A549 (cell line): Measurements from ENCODE around the gene MARCKSL1. TPM values are rescaled to one million over a fixed set of nuclear protein-coding genes. Genes with fewer than 3 reads are reported as not detected.
"Not testable (repeated sequence)": the region's sequence is repeated elsewhere in the genome, so short reads cannot be mapped to it uniquely, and the experiment has no call there.

Experiments
- ATAC-seq, 2 experiments: fragments of 200-7000 bp in 1 of 2; fragments of >200 bp in 1 of 2; cut with Nextera tagmentation in 1 of 2; cut with Tn5 transposase in 1 of 2; 3 replicates each; pipeline versions ENCODE4 v1.8.0 to v1.9.1; 2018 to 2020; ENCODE audit warnings: mild to moderate bottlenecking in 1 of 2, moderate library complexity in 1 of 2
- CTCF ChIA-PET: fragments of 300-600 bp; sonication (Branson Sonifier 250); formaldehyde crosslinking; extraction: SDS; loops from one replicate; lab custom pipeline; 2021; ENCODE audit warnings: antibody characterized with exemption, inconsistent platforms; lab: Yijun Ruan, JAX
- POLR2A ChIA-PET: fragments of 350-600 bp; formaldehyde crosslinking; extraction: SDS; loops from one replicate; lab custom pipeline; 2021; ENCODE audit warnings: antibody characterized with exemption, inconsistent platforms; lab: Yijun Ruan, JAX
- DNase-seq, 2 experiments: peaks; one replicate each; pipeline versions ENCODE4 v3.0.0 to v3.0.0-alpha.2; 2011 to 2016; ENCODE audit warnings: low read depth in 1 of 2, low spot score in 1 of 2
- FAIRE-seq: peaks from 2 replicates; lab custom pipeline; 2011; peaks lifted over from hg19 to GRCh38; lab: Jason Lieb, UNC
- H3K27ac ChIP-seq, 2 experiments: fragments of >200 bp; sonication (Bioruptor Twin); formaldehyde crosslinking; 3 replicates each; pipeline ENCODE4 v1.5.1; 2016 to 2017
- H3K4me1 ChIP-seq: fragments of >200 bp; sonication (Bioruptor Twin); formaldehyde crosslinking; 3 replicates; pipeline ENCODE4 v1.6.1; 2016
- H3K4me2 ChIP-seq: fragments of >200 bp; sonication (Bioruptor Twin); formaldehyde crosslinking; 3 replicates; pipeline ENCODE4 v1.6.1; 2016
- H3K4me3 ChIP-seq: fragments of >200 bp; sonication (Bioruptor Twin); formaldehyde crosslinking; 3 replicates; pipeline ENCODE4 v1.5.1; 2016
- H3K9me3 ChIP-seq: fragments of >200 bp; sonication (Bioruptor Twin); formaldehyde crosslinking; 3 replicates; pipeline ENCODE4 v1.6.1; 2016
- CHD2 ChIP-seq: fragments of 150-350 bp; IDR thresholded peaks from 2 replicates; pipeline ENCODE4 v1.6.1; 2014; ENCODE audit warnings: low read length; ENCODE audit not compliant: partially characterized antibody
- HEYL ChIP-seq: fragments of 250-450 bp; sonication (Bioruptor Pico); IDR thresholded peaks from 2 replicates; pipeline ENCODE4 v1.8.0; 2021; ENCODE audit warnings: mild to moderate bottlenecking, moderate library complexity
- MYC ChIP-seq: IDR thresholded peaks from 2 replicates; pipeline ENCODE4 v1.6.1; 2012; ENCODE audit warnings: mild to moderate bottlenecking, inconsistent platforms, low read length, improper control_type of control experiment, borderline replicate concordance
- REST ChIP-seq: fragments of 200-600 bp; sonication (generic); IDR thresholded peaks from 2 replicates; pipeline ENCODE4 v1.6.1; 2016; ENCODE audit warnings: antibody characterized with exemption, mild to moderate bottlenecking, moderate library complexity
- WGBS: methylation state at CpG from one replicate; pipeline ENCODE4 v1.1.6; 2017; ENCODE audit errors: missing lambda C conversion rate; 5-methylcytosine and 5-hydroxymethylcytosine counted together
- polyA plus RNA-seq, 4 experiments: library from polyadenylated mRNA; depleted of rRNA in 3 of 4; stranded (reverse); fragments of >200 nt; fragmentation: RNase III in 1 of 4; extraction: RNeasy Plus Mini Kit Qiagen cat#74134 plus additional on column Dnase treatment in 1 of 4; gene quantifications; 2 replicates in 3 of 4; 3 replicates in 1 of 4; pipeline ENCODE4 v1.2.3, GENCODE V29; 2011 to 2017
- small RNA-seq, 6 experiments: library from RNA; depleted of rRNA; stranded (forward); fragments of <200 nt; gene quantifications; one replicate each; pipeline ENCODE3, GENCODE V24; 2012

The MARCKSL1 gene
- polyA plus RNA-seq, 2 of the 4 experiments (the other 2 are of a cell fraction) = 62.6 to 73.2 TPM

GRCh38 chr1:32285658-32286057 lies 50.4 kb downstream of the MARCKSL1 start (continued):
- TF ChIP-seq REST (no peak), MYC (no peak), HEYL (CRISPR knock-in tag) (no peak), CHD2 (no peak)

- H3K4me1 ChIP-seq, CTCF ChIA-PET, POLR2A ChIA-PET, ATAC-seq, H3K9me3 ChIP-seq, H3K4me3 ChIP-seq, H3K27ac ChIP-seq, DNase-seq, FAIRE-seq, H3K4me2 ChIP-seq: not testable (repeated sequence)
- WGBS = 73% methylated on average over 7 of the region's 8 CpGs
Measured at GRCh38 chr1:32284777-32285176, 51.3 kb downstream of the MARCKSL1 start.

Small RNAs within 50 kb of the gene (small RNA-seq; reads per million reads assigned to genes)
- 0 reads per million in 6 experiments for gene RF00019

Other genes starting within 250 kb of the MARCKSL1 start
- gene KPNA6, start 228.2 kb downstream of the MARCKSL1 start, polyA plus RNA-seq (2011; rRNA removed) = 24.3 and 41.9 TPM in 2 replicates
- gene KPNA6, start 228.2 kb downstream of the MARCKSL1 start, polyA plus RNA-seq (2017; fragmentation: RNase III; extraction: RNeasy Plus Mini Kit Qiagen cat#74134 plus additional on column Dnase treatment) = 15.0 to 15.9 TPM (median 15.8 TPM) in 3 replicates
- gene TXLNA, start 156.6 kb downstream of the MARCKSL1 start, polyA plus RNA-seq (2011; rRNA removed) = 22.5 and 31.7 TPM in 2 replicates
- gene TXLNA, start 156.6 kb downstream of the MARCKSL1 start, polyA plus RNA-seq (2017; fragmentation: RNase III; extraction: RNeasy Plus Mini Kit Qiagen cat#74134 plus additional on column Dnase treatment) = 23.9 to 26.0 TPM (median 25.0 TPM) in 3 replicates
- gene CCDC28B, start 135.6 kb downstream of the MARCKSL1 start, polyA plus RNA-seq (2011; rRNA removed) = 1.1 and 1.2 TPM in 2 replicates
- gene CCDC28B, start 135.6 kb downstream of the MARCKSL1 start, polyA plus RNA-seq (2017; fragmentation: RNase III; extraction: RNeasy Plus Mini Kit Qiagen cat#74134 plus additional on column Dnase treatment) = 3.3 to 4.6 TPM (median 4.4 TPM) in 3 replicates
- 1.6 and 1.8 TPM in 2 replicates for gene IQCC, start 130.6 kb downstream of the MARCKSL1 start, polyA plus RNA-seq (2011; rRNA removed)
- 1.8 to 2.0 TPM (median 2.0 TPM) in 3 replicates for gene IQCC, start 130.6 kb downstream of the MARCKSL1 start, polyA plus RNA-seq (2017; fragmentation: RNase III; extraction: RNeasy Plus Mini Kit Qiagen cat#74134 plus additional on column Dnase treatment)
- gene DCDC2B, start 127.1 kb downstream of the MARCKSL1 start, polyA plus RNA-seq (2011; rRNA removed) = not detected in 2 replicates
- not detected in 3 replicates for gene DCDC2B, start 127.1 kb downstream of the MARCKSL1 start, polyA plus RNA-seq (2017; fragmentation: RNase III; extraction: RNeasy Plus Mini Kit Qiagen cat#74134 plus additional on column Dnase treatment)
- 8.4 and 10.9 TPM in 2 replicates for gene TMEM234, start 113.9 kb downstream of the MARCKSL1 start, polyA plus RNA-seq (2011; rRNA removed)
- gene TMEM234, start 113.9 kb downstream of the MARCKSL1 start, polyA plus RNA-seq (2017; fragmentation: RNase III; extraction: RNeasy Plus Mini Kit Qiagen cat#74134 plus additional on column Dnase treatment) = 12.0 to 12.1 TPM (median 12.0 TPM) in 3 replicates
- 299 and 300 TPM in 2 replicates for gene EIF3I, start 113.8 kb downstream of the MARCKSL1 start, polyA plus RNA-seq (2011; rRNA removed)
- 318 to 335 TPM (median 330 TPM) in 3 replicates for gene EIF3I, start 113.8 kb downstream of the MARCKSL1 start, polyA plus RNA-seq (2017; fragmentation: RNase III; extraction: RNeasy Plus Mini Kit Qiagen cat#74134 plus additional on column Dnase treatment)
- gene FAM167B, start 89.0 kb downstream of the MARCKSL1 start, polyA plus RNA-seq (2011; rRNA removed) = 0.53 and 0.54 TPM in 2 replicates
- gene FAM167B, start 89.0 kb downstream of the MARCKSL1 start, polyA plus RNA-seq (2017; fragmentation: RNase III; extraction: RNeasy Plus Mini Kit Qiagen cat#74134 plus additional on column Dnase treatment) = 0.58 to 2.0 TPM (median 1.8 TPM) in 3 replicates
- 0.03 and 0.04 TPM in 2 replicates for gene LCK, start 85.0 kb downstream of the MARCKSL1 start, polyA plus RNA-seq (2011; rRNA removed)
- not detected in 3 replicates for gene LCK, start 85.0 kb downstream of the MARCKSL1 start, polyA plus RNA-seq (2017; fragmentation: RNase III; extraction: RNeasy Plus Mini Kit Qiagen cat#74134 plus additional on column Dnase treatment)
- 135 TPM in 2 replicates for gene HDAC1, start 44.1 kb downstream of the MARCKSL1 start, polyA plus RNA-seq (2011; rRNA removed)
- 88.8 to 102 TPM (median 99.6 TPM) in 3 replicates for gene HDAC1, start 44.1 kb downstream of the MARCKSL1 start, polyA plus RNA-seq (2017; fragmentation: RNase III; extraction: RNeasy Plus Mini Kit Qiagen cat#74134 plus additional on column Dnase treatment)
- gene FAM229A, start 26.3 kb upstream of the MARCKSL1 start, polyA plus RNA-seq (2011; rRNA removed) = 3.5 and 3.6 TPM in 2 replicates
- gene FAM229A, start 26.3 kb upstream of the MARCKSL1 start, polyA plus RNA-seq (2017; fragmentation: RNase III; extraction: RNeasy Plus Mini Kit Qiagen cat#74134 plus additional on column Dnase treatment) = 3.5 to 5.6 TPM (median 4.4 TPM) in 3 replicates
- gene TSSK3, start 26.3 kb upstream of the MARCKSL1 start, polyA plus RNA-seq (2011; rRNA removed) = 0.31 and 0.65 TPM in 2 replicates
- 0.14 to 0.37 TPM (median 0.15 TPM) in 3 replicates for gene TSSK3, start 26.3 kb upstream of the MARCKSL1 start, polyA plus RNA-seq (2017; fragmentation: RNase III; extraction: RNeasy Plus Mini Kit Qiagen cat#74134 plus additional on column Dnase treatment)
- gene BSDC1, start 58.2 kb upstream of the MARCKSL1 start, polyA plus RNA-seq (2011; rRNA removed) = 19.9 and 26.1 TPM in 2 replicates
- gene BSDC1, start 58.2 kb upstream of the MARCKSL1 start, polyA plus RNA-seq (2017; fragmentation: RNase III; extraction: RNeasy Plus Mini Kit Qiagen cat#74134 plus additional on column Dnase treatment) = 18.8 to 22.7 TPM (median 21.0 TPM) in 3 replicates
- gene ZBTB8B, start 128.8 kb upstream of the MARCKSL1 start, polyA plus RNA-seq (2011; rRNA removed) = 0.01 TPM in 2 replicates
- gene ZBTB8B, start 128.8 kb upstream of the MARCKSL1 start, polyA plus RNA-seq (2017; fragmentation: RNase III; extraction: RNeasy Plus Mini Kit Qiagen cat#74134 plus additional on column Dnase treatment) = 0.01 to 0.03 TPM (median 0.03 TPM) in 3 replicates
- gene ZBTB8A, start 203.2 kb upstream of the MARCKSL1 start, polyA plus RNA-seq (2011; rRNA removed) = 4.9 and 6.0 TPM in 2 replicates
- gene ZBTB8A, start 203.2 kb upstream of the MARCKSL1 start, polyA plus RNA-seq (2017; fragmentation: RNase III; extraction: RNeasy Plus Mini Kit Qiagen cat#74134 plus additional on column Dnase treatment) = 2.5 to 2.7 TPM (median 2.6 TPM) in 3 replicates